ENCODE measurements around the gene METAP1D.
"Not testable (repeated sequence)": the region's sequence is repeated elsewhere in the genome, so short reads cannot be mapped to it uniquely, and the experiment has no call there.

METAP1D gene

GRCh38 chr2:172058660-172059059 is 58.9 kb downstream of the METAP1D start:
- Histone ChIP-seq H3K27ac (no peak overlapping the region), H3K27me3 (no peaks in the 10 kb centered on the region), H3K4me1 (ENCODE audit: control insufficient read depth in 1 of 2, insufficient read depth in 1 of 2, low read depth in 1 of 2, low read length in 1 of 2) (no peaks in the 10 kb centered on the region), H3K36me3 (no peaks in the 10 kb centered on the region), H3K9me3 (no peaks in the 10 kb centered on the region), H3K4me3 (ENCODE audit: low read depth in 1 of 2, low read length in 1 of 2) (no peak overlapping the region)
- no peak for TF ChIP-seq CTCF (IDR thresholded peaks at IDR 0.05)

- H3K27ac ChIP-seq; H3K9me3 ChIP-seq; H3K27me3 ChIP-seq; H3K4me1 ChIP-seq (ENCODE audit: control insufficient read depth in 1 of 2, insufficient read depth in 1 of 2, low read depth in 1 of 2, low read length in 1 of 2); H3K36me3 ChIP-seq; H3K4me3 ChIP-seq (ENCODE audit: low read depth in 1 of 2, low read length in 1 of 2): not testable (repeated sequence)
Measured at GRCh38 chr2:172060118-172060517, 60.4 kb downstream of the METAP1D start.

GRCh38 chr2:172062402-172063004 is 62.8 kb downstream of the METAP1D start:
- Histone ChIP-seq H3K27me3 (no peaks in the 10 kb centered on the region), H3K27ac (no peak overlapping the region), H3K4me1 (ENCODE audit: control insufficient read depth in 1 of 2, insufficient read depth in 1 of 2, low read depth in 1 of 2, low read length in 1 of 2) (no peaks in the 10 kb centered on the region), H3K9me3 (no peaks in the 10 kb centered on the region), H3K4me3 (ENCODE audit: low read depth in 1 of 2, low read length in 1 of 2) (no peak overlapping the region), H3K36me3 (no peaks in the 10 kb centered on the region)
- TF ChIP-seq CTCF (IDR thresholded peaks at IDR 0.05) = no peak

GRCh38 chr2:172063446-172063845 is 63.7 kb downstream of the METAP1D start:
- no peak for TF ChIP-seq CTCF (IDR thresholded peaks at IDR 0.05)
- Histone ChIP-seq H3K9me3 (no peaks in the 10 kb centered on the region), H3K4me1 (ENCODE audit: control insufficient read depth in 1 of 2, insufficient read depth in 1 of 2, low read depth in 1 of 2, low read length in 1 of 2) (no peaks in the 10 kb centered on the region), H3K36me3 (no peaks in the 10 kb centered on the region), H3K4me3 (ENCODE audit: low read depth in 1 of 2, low read length in 1 of 2) (no peak overlapping the region), H3K27me3 (no peaks in the 10 kb centered on the region), H3K27ac (no peak overlapping the region)

- no peaks in the 10 kb centered on the region for H3K4me1 ChIP-seq (ENCODE audit: control insufficient read depth in 1 of 2, insufficient read depth in 1 of 2, low read depth in 1 of 2, low read length in 1 of 2)
- H3K27me3 ChIP-seq = no peaks in the 10 kb centered on the region
- no peak for TF ChIP-seq CTCF (IDR thresholded peaks at IDR 0.05)
- H3K36me3 ChIP-seq = no peaks in the 10 kb centered on the region
- no peak overlapping the region for H3K27ac ChIP-seq
- H3K4me3 ChIP-seq (ENCODE audit: low read depth in 1 of 2, low read length in 1 of 2) = no peak overlapping the region
- H3K9me3 ChIP-seq = no peaks in the 10 kb centered on the region
Measured at GRCh38 chr2:172065111-172065510, 65.4 kb downstream of the METAP1D start.

- Histone ChIP-seq H3K4me3 (ENCODE audit: low read depth in 1 of 2, low read length in 1 of 2) (no peak overlapping the region), H3K27ac (no peak overlapping the region)
- no peak for TF ChIP-seq CTCF (IDR thresholded peaks at IDR 0.05)
Measured at GRCh38 chr2:172066394-172066886, 66.7 kb downstream of the METAP1D start.

GRCh38 chr2:172067905-172068304 is 68.2 kb downstream of the METAP1D start:
- not testable (repeated sequence) for H3K4me1 ChIP-seq (ENCODE audit: control insufficient read depth in 1 of 2, insufficient read depth in 1 of 2, low read depth in 1 of 2, low read length in 1 of 2); H3K27me3 ChIP-seq; H3K9me3 ChIP-seq; H3K27ac ChIP-seq; H3K4me3 ChIP-seq (ENCODE audit: low read depth in 1 of 2, low read length in 1 of 2); H3K36me3 ChIP-seq

More at GRCh38 chr2:172066394-172066886, 66.7 kb downstream of the METAP1D start:
- Histone ChIP-seq H3K4me1 (ENCODE audit: control insufficient read depth in 1 of 2, insufficient read depth in 1 of 2, low read depth in 1 of 2, low read length in 1 of 2) (no peaks in the 10 kb centered on the region), H3K27me3 (no peaks in the 10 kb centered on the region), H3K9me3 (no peaks in the 10 kb centered on the region), H3K36me3 (no peaks in the 10 kb centered on the region)
